Measurements from ENCODE around the gene VSIG2.
"Not testable (repeated sequence)": the region's sequence is repeated elsewhere in the genome, so short reads cannot be mapped to it uniquely, and the experiment has no call there.

DNA sequence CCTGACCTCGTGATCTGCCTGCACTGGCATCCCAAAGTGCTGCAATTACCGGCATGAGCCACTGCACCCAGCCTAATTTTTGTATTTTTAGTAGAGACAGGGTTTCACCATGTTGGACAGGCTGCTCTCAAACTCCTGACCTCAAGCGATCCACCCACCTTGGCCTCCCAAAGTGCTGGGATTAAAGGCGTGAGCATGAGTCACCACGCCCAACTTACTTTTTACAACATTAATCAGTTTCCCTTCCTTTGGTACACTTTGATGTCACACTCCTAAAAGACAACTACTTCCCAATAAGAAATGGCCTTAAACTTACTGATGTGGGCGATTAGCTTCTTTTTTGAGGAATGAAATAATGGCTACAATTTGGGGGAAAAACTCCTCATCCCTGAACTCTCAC, 18.9 kb upstream of the VSIG2 start:
- TF ChIP-seq, protein P1, sequence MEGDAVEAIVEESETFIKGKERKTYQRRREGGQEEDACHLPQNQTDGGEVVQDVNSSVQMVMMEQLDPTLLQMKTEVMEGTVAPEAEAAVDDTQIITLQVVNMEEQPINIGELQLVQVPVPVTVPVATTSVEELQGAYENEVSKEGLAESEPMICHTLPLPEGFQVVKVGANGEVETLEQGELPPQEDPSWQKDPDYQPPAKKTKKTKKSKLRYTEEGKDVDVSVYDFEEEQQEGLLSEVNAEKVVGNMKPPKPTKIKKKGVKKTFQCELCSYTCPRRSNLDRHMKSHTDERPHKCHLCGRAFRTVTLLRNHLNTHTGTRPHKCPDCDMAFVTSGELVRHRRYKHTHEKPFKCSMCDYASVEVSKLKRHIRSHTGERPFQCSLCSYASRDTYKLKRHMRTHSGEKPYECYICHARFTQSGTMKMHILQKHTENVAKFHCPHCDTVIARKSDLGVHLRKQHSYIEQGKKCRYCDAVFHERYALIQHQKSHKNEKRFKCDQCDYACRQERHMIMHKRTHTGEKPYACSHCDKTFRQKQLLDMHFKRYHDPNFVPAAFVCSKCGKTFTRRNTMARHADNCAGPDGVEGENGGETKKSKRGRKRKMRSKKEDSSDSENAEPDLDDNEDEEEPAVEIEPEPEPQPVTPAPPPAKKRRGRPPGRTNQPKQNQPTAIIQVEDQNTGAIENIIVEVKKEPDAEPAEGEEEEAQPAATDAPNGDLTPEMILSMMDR (conservative IDR thresholded peaks at IDR 0.05 in 1 of 2, IDR thresholded peaks at IDR 0.05 in 1 of 2; ENCODE audit: low read depth in 1 of 2, low read length in 2 of 2): not testable (repeated sequence)
- not testable (repeated sequence) for TF ChIP-seq EZH2 (IDR thresholded peaks at IDR 0.05; ENCODE audit: low read length, missing control alignments)

Measured in fibroblast of lung (primary cell).